ENCODE results near the gene ATXN7. TPM values are rescaled to one million over a fixed set of nuclear protein-coding genes. Genes with fewer than 3 reads are reported as not detected.
A peak's percentile ranks its signal among the peaks of the same experiment; 100 is the strongest.

The ATXN7 gene
- total and polyA plus RNA-seq, 4 donors = 4.8 to 46.6 (median 18.0) TPM

- 0% methylated on average over 62 to 93 of the region's 93 CpGs for WGBS, 2 donors
- H3K4me3 ChIP-seq = peak overlapping the region; percentile 93
- DNase-seq (peak; percentile 57 to 64 (median 64)), ATAC-seq (ENCODE audit: insufficient read depth, low FRiP score) (peak; percentile 63)
- no peaks in the 10 kb centered on the region for H3K36me3 ChIP-seq (ENCODE audit: control insufficient read depth in 4 of 4, insufficient read depth in 4 of 4, low read length in 4 of 4)
- H3K27ac ChIP-seq (ENCODE audit: low read depth in 1 of 2, low read length in 1 of 2) = peak overlapping the region; percentile 89 to 91
- H3K9ac ChIP-seq (ENCODE audit: insufficient read depth in 1 of 2, low read length in 2 of 2) = peak overlapping the region; percentile 20 to 83
- TF ChIP-seq CTCF (IDR thresholded peaks at IDR 0.05; ENCODE audit: control extremely low read depth, extremely low read depth) = no peak
- no peaks in the 10 kb centered on the region for H3K9me3 ChIP-seq (ENCODE audit: control insufficient read depth in 4 of 4, insufficient read depth in 3 of 4, low read length in 3 of 4)
- H3K27me3 ChIP-seq (ENCODE audit: control insufficient read depth in 3 of 3, insufficient read depth in 3 of 3, low read length in 2 of 3) = no peaks in the 10 kb centered on the region
- H3K4me1 ChIP-seq (ENCODE audit: control insufficient read depth in 5 of 5, insufficient read depth in 5 of 5, low read length in 5 of 5) = peaks cover 3 to 15% (median 7%) of the 10 kb centered on the region in 5 donors
Observed at GRCh38 chr3:63864008-63864964, 619 bp downstream of the ATXN7 start.

- DNase-seq = no peak
- Histone ChIP-seq H3K27ac (ENCODE audit: low read depth in 1 of 2, low read length in 1 of 2) (peak overlapping the region in 1 of 2 donors; percentile 91), H3K4me1 (ENCODE audit: control insufficient read depth in 5 of 5, insufficient read depth in 5 of 5, low read length in 5 of 5) (peaks cover 3 to 15% (median 7%) of the 10 kb centered on the region in 5 donors), H3K4me3 (peak overlapping the region; percentile 93), H3K27me3 (ENCODE audit: control insufficient read depth in 3 of 3, insufficient read depth in 3 of 3, low read length in 2 of 3) (no peaks in the 10 kb centered on the region), H3K36me3 (ENCODE audit: control insufficient read depth in 4 of 4, insufficient read depth in 4 of 4, low read length in 4 of 4) (no peaks in the 10 kb centered on the region), H3K9me3 (ENCODE audit: control insufficient read depth in 4 of 4, insufficient read depth in 3 of 4, low read length in 3 of 4) (no peaks in the 10 kb centered on the region), H3K9ac (ENCODE audit: insufficient read depth in 1 of 2, low read length in 2 of 2) (peak overlapping the region; percentile 20 to 83)
- ATAC-seq (ENCODE audit: insufficient read depth, low FRiP score) = no peak
- TF ChIP-seq CTCF (IDR thresholded peaks at IDR 0.05; ENCODE audit: control extremely low read depth, extremely low read depth) = no peak
- 2 to 3% methylated on average over 3 of the region's 3 CpGs for WGBS, 2 donors
Observed at GRCh38 chr3:63864965-63865327, 1.3 kb downstream of the ATXN7 start.

GRCh38 chr3:63867225-63867624 is 3.6 kb downstream of the ATXN7 start:
- no peak for TF ChIP-seq CTCF (IDR thresholded peaks at IDR 0.05; ENCODE audit: control extremely low read depth, extremely low read depth)
- ATAC-seq (ENCODE audit: insufficient read depth, low FRiP score) = no peak
- DNase-seq = no peak
- Histone ChIP-seq H3K9me3 (ENCODE audit: control insufficient read depth in 4 of 4, insufficient read depth in 3 of 4, low read length in 3 of 4) (no peaks in the 10 kb centered on the region), H3K9ac (ENCODE audit: insufficient read depth in 1 of 2, low read length in 2 of 2) (no peak overlapping the region), H3K4me1 (ENCODE audit: control insufficient read depth in 5 of 5, insufficient read depth in 5 of 5, low read length in 5 of 5) (peaks cover 0 to 15% (median 7%) of the 10 kb centered on the region in 5 donors), H3K36me3 (ENCODE audit: control insufficient read depth in 4 of 4, insufficient read depth in 4 of 4, low read length in 4 of 4) (no peaks in the 10 kb centered on the region), H3K27me3 (ENCODE audit: control insufficient read depth in 3 of 3, insufficient read depth in 3 of 3, low read length in 2 of 3) (no peaks in the 10 kb centered on the region), H3K27ac (ENCODE audit: low read depth in 1 of 2, low read length in 1 of 2) (no peak overlapping the region), H3K4me3 (no peak overlapping the region)
- WGBS, 2 donors = 96 to 100% methylated on average over 1 of the region's 1 CpG
